DND-41 (cell line): ENCODE results near the gene GTF3C2.

ENCODE experiments used
- ATAC-seq: fragments of 200-7000 bp; cut with Tn5 transposase; 3 replicates; pipeline ENCODE4 v1.9.1; 2021; ENCODE audit warnings: low read depth; ENCODE audit not compliant: insufficient read depth
- DNase-seq: peaks from one replicate; pipeline ENCODE4 v3.0.0-alpha.2; 2020
- H2AFZ ChIP-seq: 2 replicates; pipeline ENCODE4 v1.6.0; 2012; ENCODE audit warnings: low read depth, low read length
- H3K27ac ChIP-seq: 2 replicates; pipeline ENCODE4 v1.5.1; 2012; ENCODE audit warnings: low read length, inconsistent platforms
- H3K27me3 ChIP-seq: fragments of 200-600 bp; sonication (generic); 2 replicates; pipeline ENCODE4 v1.6.0; 2012; ENCODE audit warnings: low read length, mild to moderate bottlenecking, inconsistent platforms; ENCODE audit not compliant: insufficient read depth, poor library complexity
- H3K36me3 ChIP-seq: 2 replicates; pipeline ENCODE4 v1.5.1; 2012; ENCODE audit warnings: low read length, inconsistent platforms; ENCODE audit not compliant: insufficient read depth
- H3K4me1 ChIP-seq: 2 replicates; pipeline ENCODE4 v1.5.1; 2012; ENCODE audit warnings: mild to moderate bottlenecking, low read length; ENCODE audit not compliant: insufficient read depth
- H3K4me2 ChIP-seq: 2 replicates; pipeline ENCODE4 v1.6.0; 2012; ENCODE audit warnings: mild to moderate bottlenecking, moderate library complexity, low read length, inconsistent platforms; ENCODE audit not compliant: insufficient read depth
- H3K4me3 ChIP-seq, 2 experiments: fragments of 200-600 bp in 1 of 2; shearing (Covaris generic) in 1 of 2; 2 replicates each; pipeline ENCODE4 v1.5.1; 2012 to 2016; ENCODE audit warnings: inconsistent platforms in 2 of 2, low read length in 2 of 2, mild to moderate bottlenecking in 2 of 2, low read depth in 1 of 2, moderate library complexity in 1 of 2
- H3K79me2 ChIP-seq: 2 replicates; pipeline ENCODE4 v1.6.0; 2012; ENCODE audit warnings: low read length, inconsistent platforms; ENCODE audit not compliant: insufficient read depth
- H3K9ac ChIP-seq: 2 replicates; pipeline ENCODE4 v1.6.0; 2012; ENCODE audit warnings: low read depth, mild to moderate bottlenecking, inconsistent platforms, low read length, moderate library complexity
- H3K9me3 ChIP-seq: 2 replicates; pipeline ENCODE4 v1.5.1; 2012; ENCODE audit warnings: low read length, moderate library complexity, mild to moderate bottlenecking, inconsistent platforms; ENCODE audit not compliant: insufficient read depth, severe bottlenecking
- H4K20me1 ChIP-seq: 2 replicates; pipeline ENCODE4 v1.6.0; 2012; ENCODE audit warnings: low read length; ENCODE audit not compliant: insufficient read depth
- EZH2 ChIP-seq: IDR thresholded peaks from 3 replicates; pipeline ENCODE4 v1.6.1; 2012; ENCODE audit warnings: borderline replicate concordance, low read depth, mild to moderate bottlenecking, moderate library complexity, low read length, inconsistent platforms; ENCODE audit not compliant: severe bottlenecking
- TF ChIP-seq, protein P1 (sequence below): IDR thresholded peaks from 2 replicates; pipeline ENCODE4 v1.5.1; 2012; ENCODE audit warnings: borderline replicate concordance, low read length, moderate library complexity, mild to moderate bottlenecking; ENCODE audit not compliant: poor library complexity, severe bottlenecking; ENCODE audit errors: extremely low read depth

Gene GTF3C2

DNA sequence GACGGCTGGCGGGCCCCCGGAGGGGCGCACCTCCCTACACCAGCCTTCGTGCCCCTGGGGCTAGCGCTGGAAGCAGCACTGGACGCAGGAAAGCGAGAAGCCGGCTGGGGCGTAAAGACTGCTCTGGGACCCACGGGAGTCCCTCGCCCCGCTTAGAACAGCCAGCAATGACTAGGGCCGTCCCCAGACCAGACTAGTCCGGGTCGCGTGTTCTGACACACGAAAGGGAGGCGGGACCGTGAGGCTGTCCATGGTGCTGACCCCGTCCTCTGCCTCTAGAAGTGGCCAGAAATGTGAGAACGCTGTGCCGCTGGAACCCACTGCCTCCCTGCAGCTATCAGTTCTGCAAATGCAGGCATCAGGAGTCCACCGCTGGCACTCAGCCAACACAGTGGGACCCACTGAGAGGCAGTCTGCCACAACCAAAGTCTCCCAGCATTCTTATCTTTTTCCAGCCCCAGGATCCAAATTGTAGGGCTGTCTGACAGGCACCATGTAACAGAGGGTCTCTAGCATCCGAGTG lies 48.1 kb downstream of the GTF3C2 start, which contains the start of gene UCN:
TSS of gene UCN (minus strand) at position 87 of the 523 bp plus-strand sequence. CDS start 550 bp downstream, outside the sequence.
- Histone ChIP-seq H3K36me3 (peaks cover 25% of the 10 kb centered on the region), H3K4me2 (no peak within 1 kb of the TSS), H3K9me3 (no peaks in the 10 kb centered on the region), H2AFZ (no peak within 1 kb of the TSS), H3K9ac (no peak within 1 kb of the TSS), H3K4me1 (peaks cover under 1% of the 10 kb centered on the region; the same call in 1 of the 2 replicates), H3K4me3 (no peak within 1 kb of the TSS), H3K27me3 (no peaks in the 10 kb centered on the region), H4K20me1 (peaks cover 7% of the 10 kb centered on the region), H3K79me2 (no peaks in the 10 kb centered on the region), H3K27ac (no peak within 1 kb of the TSS)
- 0 out of 3 replicates have a peak, but pooled peaks have one; percentile 39 for ATAC-seq
- TF ChIP-seq, protein P1, sequence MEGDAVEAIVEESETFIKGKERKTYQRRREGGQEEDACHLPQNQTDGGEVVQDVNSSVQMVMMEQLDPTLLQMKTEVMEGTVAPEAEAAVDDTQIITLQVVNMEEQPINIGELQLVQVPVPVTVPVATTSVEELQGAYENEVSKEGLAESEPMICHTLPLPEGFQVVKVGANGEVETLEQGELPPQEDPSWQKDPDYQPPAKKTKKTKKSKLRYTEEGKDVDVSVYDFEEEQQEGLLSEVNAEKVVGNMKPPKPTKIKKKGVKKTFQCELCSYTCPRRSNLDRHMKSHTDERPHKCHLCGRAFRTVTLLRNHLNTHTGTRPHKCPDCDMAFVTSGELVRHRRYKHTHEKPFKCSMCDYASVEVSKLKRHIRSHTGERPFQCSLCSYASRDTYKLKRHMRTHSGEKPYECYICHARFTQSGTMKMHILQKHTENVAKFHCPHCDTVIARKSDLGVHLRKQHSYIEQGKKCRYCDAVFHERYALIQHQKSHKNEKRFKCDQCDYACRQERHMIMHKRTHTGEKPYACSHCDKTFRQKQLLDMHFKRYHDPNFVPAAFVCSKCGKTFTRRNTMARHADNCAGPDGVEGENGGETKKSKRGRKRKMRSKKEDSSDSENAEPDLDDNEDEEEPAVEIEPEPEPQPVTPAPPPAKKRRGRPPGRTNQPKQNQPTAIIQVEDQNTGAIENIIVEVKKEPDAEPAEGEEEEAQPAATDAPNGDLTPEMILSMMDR, result no peak
- no peak for TF ChIP-seq EZH2
- DNase-seq, result peak; percentile 23

DNA sequence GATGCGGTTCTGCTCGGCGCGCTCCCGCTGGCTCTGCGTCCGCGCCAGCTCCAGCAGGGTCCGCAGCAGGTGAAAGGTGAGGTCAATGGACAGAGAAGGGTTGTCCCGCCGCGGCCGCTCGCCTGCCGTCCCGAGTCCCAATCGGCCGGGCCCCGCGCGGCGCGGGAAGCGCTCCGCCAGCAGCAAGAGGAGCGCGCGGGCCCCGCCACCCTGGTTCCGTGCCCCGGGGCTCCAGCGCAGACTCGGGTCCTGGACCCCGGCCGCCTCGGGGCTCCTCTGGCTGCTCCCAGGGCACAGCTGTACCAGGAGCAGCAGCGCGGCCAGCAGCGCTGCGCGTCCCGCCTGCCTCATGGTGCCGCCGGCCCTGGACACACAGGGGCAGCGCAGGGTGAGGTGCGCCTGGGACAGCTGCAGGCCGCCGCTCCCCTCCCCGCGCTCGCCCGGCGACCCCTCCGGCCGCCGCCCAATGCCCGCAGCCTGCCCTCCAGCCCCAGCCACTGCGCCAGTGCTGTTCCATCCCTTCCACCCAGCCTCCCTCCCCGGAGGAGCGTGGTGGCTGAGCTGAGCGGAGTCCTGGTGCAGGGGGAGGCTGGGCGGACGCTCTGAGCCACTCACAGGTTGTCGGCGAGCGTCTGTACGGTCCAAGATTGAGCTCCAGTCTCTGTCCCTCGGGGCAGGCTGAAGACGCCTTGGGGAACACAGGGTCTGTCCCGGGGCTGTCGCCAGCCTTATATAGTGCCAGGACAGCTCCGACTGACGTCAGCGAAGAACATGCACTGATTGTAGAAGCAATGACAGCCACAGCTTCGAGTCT lies 48.8 kb downstream of the GTF3C2 start:
- peaks cover 25% of the 10 kb centered on the region for H3K36me3 ChIP-seq
- no peak overlapping the region for H3K4me3 ChIP-seq
- no peak overlapping the region for H3K9ac ChIP-seq
- no peak overlapping the region for H3K4me2 ChIP-seq
- no peak overlapping the region for H2AFZ ChIP-seq
- H3K27ac ChIP-seq, result no peak overlapping the region
- no peak for TF ChIP-seq EZH2
- TF ChIP-seq, protein P1, result no peak
- no peaks in the 10 kb centered on the region for H3K79me2 ChIP-seq
- H3K27me3 ChIP-seq, result no peaks in the 10 kb centered on the region
- ATAC-seq (no peak), DNase-seq (no peak)
- peaks cover 5% of the 10 kb centered on the region for H3K4me1 ChIP-seq
- peaks cover 7% of the 10 kb centered on the region for H4K20me1 ChIP-seq
- no peaks in the 10 kb centered on the region for H3K9me3 ChIP-seq

DNA sequence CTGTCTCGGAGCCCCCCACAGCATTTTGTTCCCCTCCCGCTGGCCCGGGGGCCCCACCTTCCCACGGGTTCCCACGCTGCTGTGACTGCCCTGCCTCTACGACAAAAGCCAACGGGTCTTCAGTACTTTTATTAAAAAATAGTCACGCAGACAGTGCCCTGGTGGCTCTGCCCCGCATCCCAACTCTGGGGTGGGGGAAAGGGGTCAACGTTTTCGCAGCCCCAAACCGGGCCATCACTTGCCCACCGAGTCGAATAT lies 49.3 kb downstream of the GTF3C2 start:
- H3K4me2 ChIP-seq, result no peak overlapping the region
- TF ChIP-seq, protein P1, result no peak
- no peak for TF ChIP-seq EZH2
- H2AFZ ChIP-seq, result no peak overlapping the region
- H3K9me3 ChIP-seq, result no peaks in the 10 kb centered on the region
- H4K20me1 ChIP-seq, result peaks cover 7% of the 10 kb centered on the region
- no peak for ATAC-seq
- H3K79me2 ChIP-seq, result no peaks in the 10 kb centered on the region
- H3K36me3 ChIP-seq, result peaks cover 25% of the 10 kb centered on the region
- no peak overlapping the region for H3K9ac ChIP-seq
- no peaks in the 10 kb centered on the region for H3K27me3 ChIP-seq
- peaks cover 5% of the 10 kb centered on the region for H3K4me1 ChIP-seq
- H3K27ac ChIP-seq, result no peak overlapping the region
- no peak overlapping the region for H3K4me3 ChIP-seq
- DNase-seq, result no peak
